ENCODE data around the gene GNG7.

DNA sequence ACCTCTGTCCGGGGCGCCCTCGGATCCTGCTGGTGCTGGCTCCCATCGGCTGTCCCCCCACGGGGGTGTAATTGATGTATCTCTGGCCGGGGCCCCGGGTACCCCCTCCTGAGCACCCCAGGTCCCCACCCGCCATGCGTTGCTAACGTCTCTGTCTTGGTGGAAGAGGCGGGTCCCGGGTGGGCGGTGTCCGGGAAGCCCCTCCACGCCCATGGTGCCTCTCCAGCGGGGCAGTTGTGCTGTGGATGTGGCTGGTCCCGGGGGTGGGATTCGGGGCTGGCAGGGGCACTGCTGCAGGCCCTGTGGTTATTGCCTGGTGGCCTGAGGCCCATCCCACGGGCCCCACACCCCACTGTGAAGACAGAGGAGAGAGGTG, 13.8 kb upstream of the GNG7 start:
- TF ChIP-seq, protein P1, sequence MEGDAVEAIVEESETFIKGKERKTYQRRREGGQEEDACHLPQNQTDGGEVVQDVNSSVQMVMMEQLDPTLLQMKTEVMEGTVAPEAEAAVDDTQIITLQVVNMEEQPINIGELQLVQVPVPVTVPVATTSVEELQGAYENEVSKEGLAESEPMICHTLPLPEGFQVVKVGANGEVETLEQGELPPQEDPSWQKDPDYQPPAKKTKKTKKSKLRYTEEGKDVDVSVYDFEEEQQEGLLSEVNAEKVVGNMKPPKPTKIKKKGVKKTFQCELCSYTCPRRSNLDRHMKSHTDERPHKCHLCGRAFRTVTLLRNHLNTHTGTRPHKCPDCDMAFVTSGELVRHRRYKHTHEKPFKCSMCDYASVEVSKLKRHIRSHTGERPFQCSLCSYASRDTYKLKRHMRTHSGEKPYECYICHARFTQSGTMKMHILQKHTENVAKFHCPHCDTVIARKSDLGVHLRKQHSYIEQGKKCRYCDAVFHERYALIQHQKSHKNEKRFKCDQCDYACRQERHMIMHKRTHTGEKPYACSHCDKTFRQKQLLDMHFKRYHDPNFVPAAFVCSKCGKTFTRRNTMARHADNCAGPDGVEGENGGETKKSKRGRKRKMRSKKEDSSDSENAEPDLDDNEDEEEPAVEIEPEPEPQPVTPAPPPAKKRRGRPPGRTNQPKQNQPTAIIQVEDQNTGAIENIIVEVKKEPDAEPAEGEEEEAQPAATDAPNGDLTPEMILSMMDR (IDR thresholded peaks at IDR 0.05 in 2 of 3, conservative IDR thresholded peaks at IDR 0.05 in 1 of 3; ENCODE audit: control insufficient read depth in 2 of 3, extremely low read depth in 1 of 3, insufficient read depth in 1 of 3, low read depth in 3 of 3, low read length in 3 of 3), result no peak
- TF ChIP-seq ZNF217 (IDR thresholded peaks at IDR 0.05), result no peak
- no peak for TF ChIP-seq CBX5 (IDR thresholded peaks at IDR 0.05; ENCODE audit: low read depth)
- no peak for TF ChIP-seq MYC (IDR thresholded peaks at IDR 0.05; ENCODE audit: insufficient read depth, insufficient read length, insufficient replicate concordance, low read length, severe bottlenecking)
- TF ChIP-seq HCFC1 (IDR thresholded peaks at IDR 0.05; ENCODE audit: low read length), result no peak
- TF ChIP-seq ZNF384 (IDR thresholded peaks at IDR 0.05; ENCODE audit: borderline replicate concordance, low read depth, low read length), result no peak
- TF ChIP-seq FOS (IDR thresholded peaks at IDR 0.05; ENCODE audit: borderline replicate concordance, extremely low read depth, insufficient read length), result no peak
- TF ChIP-seq ASH2L (IDR thresholded peaks at IDR 0.05; ENCODE audit: borderline replicate concordance, low read depth), result no peak
- no peak for TF ChIP-seq ZBTB33 (IDR thresholded peaks at IDR 0.05)
- TF ChIP-seq PRDM15 (CRISPR knock-in tag; IDR thresholded peaks at IDR 0.05), result no peak
- no peak for TF ChIP-seq PAX5 (IDR thresholded peaks at IDR 0.05; ENCODE audit: borderline replicate concordance, low read depth, low read length)
- no peak for TF ChIP-seq BCL3 (IDR thresholded peaks at IDR 0.05; ENCODE audit: borderline replicate concordance, insufficient read depth, low read depth, low read length, poor library complexity, severe bottlenecking)
- TF ChIP-seq RCOR1 (conservative IDR thresholded peaks at IDR 0.05; ENCODE audit: low read depth, low read length), result no peak
- TF ChIP-seq HDAC6 (IDR thresholded peaks at IDR 0.05; ENCODE audit: unreplicated experiment), result no peak

All from GM12878 (cell line).